Liver (tissue), 9 donors: Measurements from ENCODE around the gene TSHZ3. TPM values are rescaled to one million over a fixed set of nuclear protein-coding genes. Genes with fewer than 3 reads are reported as not detected.

Experiments
- DNase-seq: peaks from one replicate; pipeline ENCODE4 v3.0.0-alpha.2; 2017; ENCODE audit warnings: low spot score
- H3K27ac ChIP-seq, 2 donors: one replicate each; pipeline ENCODE4 v1.7.0; 2013; ENCODE audit warnings: inconsistent platforms in 2 of 2, low read length in 2 of 2, control low read depth in 1 of 2, low read depth in 1 of 2, mild to moderate bottlenecking in 1 of 2
- H3K27me3 ChIP-seq, 4 donors: one replicate each; pipeline versions ENCODE4 v1.6.1 to v1.7.0; 2013; ENCODE audit warnings: low read length in 3 of 4, inconsistent platforms in 1 of 4, mild to moderate bottlenecking in 1 of 4, moderate library complexity in 1 of 4; ENCODE audit not compliant: control insufficient read depth in 4 of 4, insufficient read depth in 4 of 4
- H3K36me3 ChIP-seq, 4 donors: one replicate each; pipeline versions ENCODE4 v1.6.1 to v1.7.0; 2013; ENCODE audit warnings: low read length in 3 of 4, mild to moderate bottlenecking in 3 of 4, low read depth in 1 of 4, moderate library complexity in 1 of 4; ENCODE audit not compliant: control insufficient read depth in 4 of 4, insufficient read depth in 3 of 4
- H3K4me1 ChIP-seq, 4 donors: one replicate each; pipeline versions ENCODE4 v1.6.1 to v1.7.0; 2013; ENCODE audit warnings: low read length in 3 of 4, mild to moderate bottlenecking in 3 of 4, moderate library complexity in 1 of 4; ENCODE audit not compliant: control insufficient read depth in 4 of 4, insufficient read depth in 4 of 4
- H3K4me3 ChIP-seq, 3 donors: one replicate each; pipeline versions ENCODE4 v1.6.1 to v1.7.0; 2013; ENCODE audit warnings: low read length in 3 of 3, control low read depth in 1 of 3, low read depth in 1 of 3, mild to moderate bottlenecking in 1 of 3
- H3K9ac ChIP-seq, 2 donors: one replicate each; pipeline ENCODE4 v1.7.0; 2013; ENCODE audit warnings: low read length in 2 of 2, mild to moderate bottlenecking in 2 of 2, moderate library complexity in 2 of 2, control low read depth in 1 of 2, low read depth in 1 of 2
- H3K9me3 ChIP-seq, 4 donors: one replicate each; pipeline versions ENCODE4 v1.6.1 to v1.7.0; 2013; ENCODE audit warnings: low read length in 3 of 4; ENCODE audit not compliant: control insufficient read depth in 4 of 4
- EGR1 ChIP-seq, 2 donors: IDR thresholded peaks; 2 replicates each; pipeline ENCODE4 v1.6.1; 2016 to 2018; ENCODE audit warnings: antibody characterized with exemption in 2 of 2, low read depth in 2 of 2
- FOXA1 ChIP-seq: IDR thresholded peaks from 2 replicates; pipeline ENCODE4 v1.6.1; 2016; ENCODE audit warnings: antibody characterized with exemption
- FOXA2 ChIP-seq: IDR thresholded peaks from 2 replicates; pipeline ENCODE4 v1.6.1; 2016; ENCODE audit warnings: antibody characterized with exemption
- GABPA ChIP-seq, 2 donors: IDR thresholded peaks in 1 of 2; conservative IDR thresholded peaks in 1 of 2; 2 replicates each; pipeline ENCODE4 v1.6.1; 2016; ENCODE audit warnings: antibody characterized with exemption in 2 of 2, mild to moderate bottlenecking in 1 of 2, moderate library complexity in 1 of 2
- HNF4A ChIP-seq, 2 donors: conservative IDR thresholded peaks; 2 replicates each; pipeline ENCODE4 v1.6.1; 2016; ENCODE audit warnings: antibody characterized with exemption in 2 of 2, mild to moderate bottlenecking in 2 of 2
- HNF4G ChIP-seq: IDR thresholded peaks from 2 replicates; pipeline ENCODE4 v1.6.1; 2016; ENCODE audit warnings: antibody characterized with exemption
- JUND ChIP-seq, 2 donors: IDR thresholded peaks; 2 replicates each; pipeline ENCODE4 v1.6.1; 2016; ENCODE audit warnings: antibody characterized with exemption in 2 of 2
- MAX ChIP-seq: IDR thresholded peaks from 2 replicates; pipeline ENCODE4 v1.6.1; 2016; ENCODE audit warnings: antibody characterized with exemption
- NR2F2 ChIP-seq: IDR thresholded peaks from 2 replicates; pipeline ENCODE4 v1.6.1; 2016; ENCODE audit warnings: antibody characterized with exemption
- RAD21 ChIP-seq, 2 donors: IDR thresholded peaks; 2 replicates each; pipeline ENCODE4 v1.6.1; 2016; ENCODE audit warnings: antibody characterized with exemption in 2 of 2, mild to moderate bottlenecking in 2 of 2
- REST ChIP-seq: IDR thresholded peaks from 2 replicates; pipeline ENCODE4 v1.6.1; 2016; ENCODE audit warnings: antibody characterized with exemption, mild to moderate bottlenecking
- RXRA ChIP-seq, 2 donors: IDR thresholded peaks; 2 replicates each; pipeline ENCODE4 v1.6.1; 2017 to 2018; ENCODE audit warnings: antibody characterized with exemption in 2 of 2, mild to moderate bottlenecking in 1 of 2
- SP1 ChIP-seq: IDR thresholded peaks from 2 replicates; pipeline ENCODE4 v1.6.1; 2018; ENCODE audit warnings: antibody characterized with exemption, mild to moderate bottlenecking
- TAF1 ChIP-seq: conservative IDR thresholded peaks from 2 replicates; pipeline ENCODE4 v1.6.1; 2016; ENCODE audit warnings: antibody characterized with exemption, mild to moderate bottlenecking
- YY1 ChIP-seq: IDR thresholded peaks from 2 replicates; pipeline ENCODE4 v1.6.1; 2016; ENCODE audit warnings: antibody characterized with exemption, mild to moderate bottlenecking
- ZBTB33 ChIP-seq: IDR thresholded peaks from 2 replicates; pipeline ENCODE4 v1.6.1; 2016; ENCODE audit warnings: antibody characterized with exemption
- WGBS: extraction: QIAGEN DNeasy Blood & Tissue Kit; methylation state at CpG from one replicate; pipeline ENCODE4 v1.1.7; 2013; 5-methylcytosine and 5-hydroxymethylcytosine counted together
- polyA plus RNA-seq, 2 donors: library from polyadenylated mRNA; stranded (reverse) in 1 of 2; unstranded in 1 of 2; fragments of 200-250 nt in 1 of 2; fragments of >200 nt in 1 of 2; fragmentation: Nextera tagmentation in 1 of 2; extraction: Ambion mirVana in 1 of 2; gene quantifications; one replicate each; pipeline versions ENCODE4 v1.2.1 to v1.2.3, GENCODE V29; 2013 to 2015
- total RNA-seq, 2 donors: library from RNA; depleted of rRNA; stranded (reverse); fragments of >200 nt; gene quantifications; one replicate each; pipeline ENCODE4 v1.2.3, GENCODE V29; 2014
- TF ChIP-seq, protein P1 (sequence below): IDR thresholded peaks from 2 replicates; pipeline ENCODE4 v1.6.1; 2016; ENCODE audit warnings: antibody characterized with exemption
- TF ChIP-seq, protein P2 (sequence below): fragments of 150-350 bp; IDR thresholded peaks from 2 replicates; pipeline ENCODE4 v1.5.1; 2017; ENCODE audit warnings: improper control_type of control experiment, low read depth, low read length; ENCODE audit not compliant: missing input control
- donor health status: healthy.
- donor health status: healthy.
- donor health status: healthy.
- donor health status: healthy.
- donor health status: healthy.

The TSHZ3 gene
- total and polyA plus RNA-seq, 4 donors = 0.42 to 3.3 (median 0.68) TPM

GRCh38 chr19:31255831-31256592 lies 93.2 kb downstream of the TSHZ3 start:
- H3K4me1 ChIP-seq = no peaks in the 10 kb centered on the region
- peaks cover 0 to 1% (median 0%) of the 10 kb centered on the region in 4 donors for H3K9me3 ChIP-seq
- H3K4me3 ChIP-seq = no peak overlapping the region
- H3K27ac ChIP-seq = no peak overlapping the region
- H3K36me3 ChIP-seq = no peaks in the 10 kb centered on the region
- H3K27me3 ChIP-seq = peaks cover 0 to 4% (median 2%) of the 10 kb centered on the region in 4 donors
- 79% methylated on average over 11 of the region's 11 CpGs for WGBS
- DNase-seq = no peak
- TF ChIP-seq TAF1 = no peak
- no peak for TF ChIP-seq FOXA1
- no peak for TF ChIP-seq MAX
- no peak for TF ChIP-seq NR2F2
- TF ChIP-seq JUND (IDR thresholded peaks at IDR 0.05) = no peak
- no peak for TF ChIP-seq RAD21 (IDR thresholded peaks at IDR 0.05)
- TF ChIP-seq HNF4A (conservative IDR thresholded peaks at IDR 0.05) = no peak
- no peak for TF ChIP-seq EGR1 (IDR thresholded peaks at IDR 0.05; ENCODE audit: low read depth in 2 of 2)
- TF ChIP-seq RXRA (IDR thresholded peaks at IDR 0.05) = no peak
- TF ChIP-seq, protein P1, sequence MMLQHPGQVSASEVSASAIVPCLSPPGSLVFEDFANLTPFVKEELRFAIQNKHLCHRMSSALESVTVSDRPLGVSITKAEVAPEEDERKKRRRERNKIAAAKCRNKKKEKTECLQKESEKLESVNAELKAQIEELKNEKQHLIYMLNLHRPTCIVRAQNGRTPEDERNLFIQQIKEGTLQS = no peak
- TF ChIP-seq, protein P2, sequence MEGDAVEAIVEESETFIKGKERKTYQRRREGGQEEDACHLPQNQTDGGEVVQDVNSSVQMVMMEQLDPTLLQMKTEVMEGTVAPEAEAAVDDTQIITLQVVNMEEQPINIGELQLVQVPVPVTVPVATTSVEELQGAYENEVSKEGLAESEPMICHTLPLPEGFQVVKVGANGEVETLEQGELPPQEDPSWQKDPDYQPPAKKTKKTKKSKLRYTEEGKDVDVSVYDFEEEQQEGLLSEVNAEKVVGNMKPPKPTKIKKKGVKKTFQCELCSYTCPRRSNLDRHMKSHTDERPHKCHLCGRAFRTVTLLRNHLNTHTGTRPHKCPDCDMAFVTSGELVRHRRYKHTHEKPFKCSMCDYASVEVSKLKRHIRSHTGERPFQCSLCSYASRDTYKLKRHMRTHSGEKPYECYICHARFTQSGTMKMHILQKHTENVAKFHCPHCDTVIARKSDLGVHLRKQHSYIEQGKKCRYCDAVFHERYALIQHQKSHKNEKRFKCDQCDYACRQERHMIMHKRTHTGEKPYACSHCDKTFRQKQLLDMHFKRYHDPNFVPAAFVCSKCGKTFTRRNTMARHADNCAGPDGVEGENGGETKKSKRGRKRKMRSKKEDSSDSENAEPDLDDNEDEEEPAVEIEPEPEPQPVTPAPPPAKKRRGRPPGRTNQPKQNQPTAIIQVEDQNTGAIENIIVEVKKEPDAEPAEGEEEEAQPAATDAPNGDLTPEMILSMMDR = no peak
- no peak for TF ChIP-seq SP1
- TF ChIP-seq GABPA (IDR thresholded peaks at IDR 0.05 in 1 of 2, conservative IDR thresholded peaks at IDR 0.05 in 1 of 2) = no peak
- no peak for TF ChIP-seq ZBTB33
- TF ChIP-seq YY1 = no peak
- no peak for TF ChIP-seq FOXA2
- TF ChIP-seq REST = no peak
- no peak for TF ChIP-seq HNF4G
- H3K9ac ChIP-seq = no peak overlapping the region
